K562 (cell line): Measurements from ENCODE around the gene EMC10. TPM values are rescaled to one million over a fixed set of nuclear protein-coding genes. Genes with fewer than 3 reads are reported as not detected.

Source experiments
- CBX2 ChIP-seq: fragments of 200-600 bp; sonication (generic); IDR thresholded peaks from one replicate; pipeline ENCODE4 v1.6.1; 2012; ENCODE audit warnings: mild to moderate bottlenecking, low read length, inconsistent platforms; ENCODE audit not compliant: insufficient read depth, poor library complexity, severe bottlenecking
- DEAF1 ChIP-seq: fragments of 450-650 bp; formaldehyde crosslinking; IDR thresholded peaks from 2 replicates; pipeline ENCODE4 v1.4.0; 2020; ENCODE audit warnings: mild to moderate bottlenecking, moderate library complexity
- DMBX1 ChIP-seq: fragments of 250-450 bp; sonication (Bioruptor Pico); IDR thresholded peaks from 2 replicates; pipeline ENCODE4 v1.8.0; 2022; ENCODE audit warnings: inconsistent platforms, mild to moderate bottlenecking, moderate library complexity, borderline replicate concordance
- FUS ChIP-seq: fragments of 200-400 bp; formaldehyde crosslinking; optimal IDR thresholded peaks from 2 replicates; pipeline ENCODE3; 2017; ENCODE audit warnings: low read depth, low read length
- GATAD2B ChIP-seq: fragments of 450-650 bp; IDR thresholded peaks from 2 replicates; pipeline ENCODE4 v1.6.1; 2017; ENCODE audit warnings: mild to moderate bottlenecking, borderline replicate concordance
- NEUROD1 ChIP-seq: fragments of 150-350 bp; IDR thresholded peaks from 2 replicates; pipeline ENCODE4 v1.6.1; 2014; ENCODE audit warnings: borderline replicate concordance, low read length, low read depth; ENCODE audit not compliant: partially characterized antibody
- OTX1 ChIP-seq: fragments of 450-650 bp; formaldehyde crosslinking; IDR thresholded peaks from 2 replicates; pipeline ENCODE4 v1.4.0; 2022; ENCODE audit warnings: mild to moderate bottlenecking
- RBFOX2 ChIP-seq: fragments of 200-400 bp; formaldehyde crosslinking; IDR thresholded peaks from 2 replicates; pipeline ENCODE4 v1.6.1; 2017; ENCODE audit warnings: low read depth, mild to moderate bottlenecking, low read length, moderate library complexity
- RBM15 ChIP-seq: fragments of 200-400 bp; formaldehyde crosslinking; IDR thresholded peaks from 2 replicates; pipeline ENCODE4 v1.6.1; 2018; ENCODE audit warnings: mild to moderate bottlenecking, low read length, moderate library complexity; ENCODE audit not compliant: insufficient read depth
- RREB1 ChIP-seq: fragments of 250-450 bp; sonication (Bioruptor Pico); IDR thresholded peaks from 2 replicates; pipeline ENCODE4 v1.4.0; 2020
- SMAD4 ChIP-seq: fragments of 250-450 bp; sonication (Bioruptor Pico); conservative IDR thresholded peaks from 2 replicates; pipeline ENCODE4 v1.8.0; 2021; ENCODE audit warnings: inconsistent platforms, mild to moderate bottlenecking, moderate library complexity
- SMARCC2 ChIP-seq: fragments of 450-650 bp; IDR thresholded peaks from 2 replicates; pipeline ENCODE4 v1.6.1; 2017; ENCODE audit warnings: antibody characterized with exemption, moderate library complexity, mild to moderate bottlenecking, low read depth
- TOE1 ChIP-seq, 2 experiments: fragments of 450-650 bp in 1 of 2; sonication (generic) in 1 of 2; formaldehyde crosslinking in 1 of 2; IDR thresholded peaks; 2 replicates each; pipeline versions ENCODE4 v1.7.1 to v1.8.0; 2016 to 2022; ENCODE audit warnings: borderline replicate concordance in 2 of 2, mild to moderate bottlenecking in 2 of 2, antibody characterized with exemption in 1 of 2, inconsistent platforms in 1 of 2, low read depth in 1 of 2, missing genetic modification reagents in 1 of 2, moderate library complexity in 1 of 2
- YBX1 ChIP-seq: fragments of 450-650 bp; IDR thresholded peaks from 2 replicates; pipeline ENCODE4 v1.7.1; 2016; ENCODE audit warnings: mild to moderate bottlenecking
- ZFP1 ChIP-seq: fragments of 450-650 bp; formaldehyde crosslinking; IDR thresholded peaks from 2 replicates; pipeline ENCODE4 v1.4.0; 2020; ENCODE audit warnings: mild to moderate bottlenecking, mixed read lengths
- ZNF124 ChIP-seq: sonication (generic); formaldehyde crosslinking; IDR thresholded peaks from 2 replicates; pipeline ENCODE4 v1.8.1; 2022; ENCODE audit warnings: missing genetic modification reagents
- ZNF695 ChIP-seq: fragments of 450-650 bp; formaldehyde crosslinking; IDR thresholded peaks from 2 replicates; pipeline ENCODE4 v1.4.0; 2020; ENCODE audit warnings: mild to moderate bottlenecking, moderate library complexity
- polyA plus RNA-seq, 8 experiments: library from polyadenylated mRNA; depleted of rRNA in 4 of 8; stranded (reverse) in 5 of 8; unstranded in 3 of 8; fragments of >200 nt; fragmentation: Nextera tagmentation in 2 of 8; fragmentation: Illumina TruSeq in 1 of 8; extraction: Ambion mirVana in 2 of 8; extraction: Trizol in 1 of 8; gene quantifications; 2 replicates each; pipeline versions ENCODE4 v1.2.1 to v1.2.3, GENCODE V29; 2011 to 2014; ENCODE audit warnings: inconsistent platforms in 1 of 8, missing spikeins in 1 of 8
- total RNA-seq, 7 experiments: library from RNA; depleted of rRNA in 6 of 7; stranded (reverse); fragments of >200 nt in 6 of 7; fragmentation: Illumina TruSeq in 2 of 7; extraction: Trizol in 2 of 7; gene quantifications; 2 replicates each; pipeline versions ENCODE4 v1.2.1 to v1.2.3, GENCODE V29; 2011 to 2021; ENCODE audit warnings: low replicate concordance in 1 of 7
- TF ChIP-seq, protein P1 (sequence below): fragments of 150-350 bp; conservative IDR thresholded peaks from 2 replicates; pipeline ENCODE4 v1.6.1; 2014; ENCODE audit warnings: low read length

The EMC10 gene
- total and polyA plus RNA-seq, 9 of the 15 experiments (the other 6 are each of a cell fraction or from before 2014, with no cell fraction given) = 1.4 to 46.0 (median 13.1) TPM

- TF ChIP-seq, protein P1, sequence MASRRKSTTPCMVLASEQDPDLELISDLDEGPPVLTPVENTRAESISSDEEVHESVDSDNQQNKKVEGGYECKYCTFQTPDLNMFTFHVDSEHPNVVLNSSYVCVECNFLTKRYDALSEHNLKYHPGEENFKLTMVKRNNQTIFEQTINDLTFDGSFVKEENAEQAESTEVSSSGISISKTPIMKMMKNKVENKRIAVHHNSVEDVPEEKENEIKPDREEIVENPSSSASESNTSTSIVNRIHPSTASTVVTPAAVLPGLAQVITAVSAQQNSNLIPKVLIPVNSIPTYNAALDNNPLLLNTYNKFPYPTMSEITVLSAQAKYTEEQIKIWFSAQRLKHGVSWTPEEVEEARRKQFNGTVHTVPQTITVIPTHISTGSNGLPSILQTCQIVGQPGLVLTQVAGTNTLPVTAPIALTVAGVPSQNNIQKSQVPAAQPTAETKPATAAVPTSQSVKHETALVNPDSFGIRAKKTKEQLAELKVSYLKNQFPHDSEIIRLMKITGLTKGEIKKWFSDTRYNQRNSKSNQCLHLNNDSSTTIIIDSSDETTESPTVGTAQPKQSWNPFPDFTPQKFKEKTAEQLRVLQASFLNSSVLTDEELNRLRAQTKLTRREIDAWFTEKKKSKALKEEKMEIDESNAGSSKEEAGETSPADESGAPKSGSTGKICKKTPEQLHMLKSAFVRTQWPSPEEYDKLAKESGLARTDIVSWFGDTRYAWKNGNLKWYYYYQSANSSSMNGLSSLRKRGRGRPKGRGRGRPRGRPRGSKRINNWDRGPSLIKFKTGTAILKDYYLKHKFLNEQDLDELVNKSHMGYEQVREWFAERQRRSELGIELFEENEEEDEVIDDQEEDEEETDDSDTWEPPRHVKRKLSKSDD = no peak
- TF ChIP-seq CBX2 = no peak
- no peak for TF ChIP-seq DEAF1
- TF ChIP-seq RBM15 = no peak
- no peak for TF ChIP-seq OTX1 (CRISPR knock-in tag)
- peak; percentile 80 for TF ChIP-seq SMAD4 (CRISPR knock-in tag)
- no peak for TF ChIP-seq ZNF124 (CRISPR knock-in tag)
- no peak for TF ChIP-seq ZNF695
- no peak for TF ChIP-seq SMARCC2
- no peak for TF ChIP-seq DMBX1
- no peak for TF ChIP-seq ZFP1 (CRISPR knock-in tag)
- TF ChIP-seq TOE1 (IDR thresholded peaks at IDR 0.05; ENCODE audit: borderline replicate concordance) = no peak
- no peak for TF ChIP-seq TOE1 (CRISPR knock-in tag; IDR thresholded peaks at IDR 0.05; ENCODE audit: borderline replicate concordance, low read depth)
- TF ChIP-seq GATAD2B = no peak
- TF ChIP-seq RBFOX2 = 0 out of 2 replicates have a peak, but pooled peaks have one; percentile 26
- TF ChIP-seq RREB1 (CRISPR knock-in tag) = no peak
- no peak for TF ChIP-seq YBX1
- TF ChIP-seq FUS = no peak
- TF ChIP-seq NEUROD1 = no peak
Observed at GRCh38 chr19:50500060-50500752, 23.9 kb downstream of the EMC10 start (continued).
